Measurements from ENCODE around the gene LPCAT1.

DNA sequence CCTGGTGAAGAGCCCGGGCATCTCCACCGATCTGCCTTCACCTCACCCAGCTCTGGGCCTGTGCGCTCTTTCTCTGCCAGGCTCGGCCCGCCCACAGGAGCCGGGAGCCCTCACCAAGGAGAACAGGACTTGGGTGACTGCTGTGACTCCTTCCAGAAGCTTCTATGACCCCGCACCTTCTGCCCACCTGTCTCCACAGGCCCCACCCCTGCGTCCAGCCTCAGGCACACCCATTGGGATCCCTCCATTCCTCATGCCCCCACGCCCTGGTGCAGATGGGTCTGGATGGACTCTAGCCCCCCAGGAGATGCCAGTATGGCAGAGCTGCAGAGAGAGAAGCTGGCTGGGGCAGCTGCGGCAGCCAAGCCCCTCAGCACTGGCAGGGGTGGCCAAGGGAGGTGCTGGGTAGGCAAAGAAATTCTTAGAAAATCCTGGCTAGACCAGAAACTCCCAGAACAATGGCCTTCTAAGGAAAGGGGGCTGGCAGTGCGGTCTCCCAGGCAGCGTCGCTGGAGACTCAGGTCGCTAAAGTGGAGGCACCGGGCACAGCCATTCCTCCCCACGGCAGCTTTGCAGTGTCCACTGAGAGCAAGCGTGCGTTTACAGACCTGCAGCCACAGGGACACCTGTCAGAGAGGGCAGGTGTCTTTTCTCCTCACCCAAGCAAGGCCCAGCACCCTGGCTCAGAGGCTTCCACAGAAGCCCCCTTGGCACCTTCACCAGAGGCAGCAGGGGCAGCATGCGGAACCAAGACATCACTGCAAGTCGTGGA is 17.3 kb downstream of the LPCAT1 start:
- TF ChIP-seq POLR2A (IDR thresholded peaks at IDR 0.05), result no peak
- no peak for TF ChIP-seq CTCF (IDR thresholded peaks at IDR 0.05)

Data from lower leg skin (tissue), 3 donors.